K562 (cell line): ENCODE data around the gene AGXT. TPM values are rescaled to one million over a fixed set of nuclear protein-coding genes. Genes with fewer than 3 reads are reported as not detected.

Experiments used
- CREBBP ChIP-seq: IDR thresholded peaks from one replicate; pipeline ENCODE4 v1.6.1; 2012; ENCODE audit warnings: low read depth, mild to moderate bottlenecking, control low read depth, inconsistent platforms, low read length
- ETV5 ChIP-seq: sonication (generic); formaldehyde crosslinking; IDR thresholded peaks from 2 replicates; pipeline ENCODE4 v1.4.0; 2020; ENCODE audit warnings: low read depth, mild to moderate bottlenecking, missing genetic modification reagents
- FOXA1 ChIP-seq: fragments of 450-650 bp; IDR thresholded peaks from 2 replicates; pipeline ENCODE4 v1.6.1; 2016; ENCODE audit warnings: mild to moderate bottlenecking, borderline replicate concordance
- MED1 ChIP-seq: sonication (generic); formaldehyde crosslinking; IDR thresholded peaks from 2 replicates; pipeline ENCODE4 v1.8.1; 2023; ENCODE audit warnings: missing genetic modification reagents, borderline replicate concordance
- NR3C1 ChIP-seq: sonication (generic); formaldehyde crosslinking; IDR thresholded peaks from 2 replicates; pipeline ENCODE4 v1.8.1; 2022; ENCODE audit warnings: missing genetic modification reagents
- STAG1 ChIP-seq: sonication (generic); formaldehyde crosslinking; IDR thresholded peaks from 2 replicates; pipeline ENCODE4 v1.5.0; 2020; ENCODE audit warnings: missing genetic modification reagents, borderline replicate concordance
- TBL1XR1 ChIP-seq, 2 experiments: IDR thresholded peaks; 2 replicates each; pipeline ENCODE4 v1.6.1; 2012; ENCODE audit warnings: improper control_type of control experiment in 2 of 2, low read length in 2 of 2, mild to moderate bottlenecking in 1 of 2
- TCF15 ChIP-seq: fragments of 250-450 bp; sonication (Bioruptor Pico); IDR thresholded peaks from 2 replicates; pipeline ENCODE4 v1.8.0; 2022; ENCODE audit warnings: moderate library complexity, mild to moderate bottlenecking, inconsistent platforms
- ZBTB40 ChIP-seq, 2 experiments: fragments of 450-650 bp in 1 of 2; sonication (generic) in 1 of 2; formaldehyde crosslinking in 1 of 2; IDR thresholded peaks; 2 replicates each; pipeline versions ENCODE4 v1.7.1 to v1.9.0; 2016 to 2022; ENCODE audit warnings: inconsistent platforms in 1 of 2, mild to moderate bottlenecking in 1 of 2, missing genetic modification reagents in 1 of 2
- ZFX ChIP-seq: sonication (generic); formaldehyde crosslinking; IDR thresholded peaks from 2 replicates; pipeline ENCODE4 v1.8.0; 2022; ENCODE audit warnings: mild to moderate bottlenecking, missing genetic modification reagents, moderate library complexity
- ZHX1 ChIP-seq: fragments of 150-350 bp; conservative IDR thresholded peaks from 2 replicates; pipeline ENCODE4 v1.6.1; 2014; ENCODE audit warnings: low read length
- ZNF431 ChIP-seq: sonication (generic); formaldehyde crosslinking; IDR thresholded peaks from 2 replicates; pipeline ENCODE4 v1.8.0; 2022; ENCODE audit warnings: mild to moderate bottlenecking, missing genetic modification reagents
- ZNF696 ChIP-seq: fragments of 250-450 bp; sonication (Bioruptor Pico); conservative IDR thresholded peaks from 2 replicates; pipeline ENCODE4 v1.4.0; 2020; ENCODE audit warnings: mild to moderate bottlenecking, moderate library complexity
- polyA plus RNA-seq, 8 experiments: library from polyadenylated mRNA; depleted of rRNA in 4 of 8; stranded (reverse) in 5 of 8; unstranded in 3 of 8; fragments of >200 nt; fragmentation: Nextera tagmentation in 2 of 8; fragmentation: Illumina TruSeq in 1 of 8; extraction: Ambion mirVana in 2 of 8; extraction: Trizol in 1 of 8; gene quantifications; 2 replicates each; pipeline versions ENCODE4 v1.2.1 to v1.2.3, GENCODE V29; 2011 to 2014; ENCODE audit warnings: inconsistent platforms in 1 of 8, missing spikeins in 1 of 8
- total RNA-seq, 7 experiments: library from RNA; depleted of rRNA in 6 of 7; stranded (reverse); fragments of >200 nt in 6 of 7; fragmentation: Illumina TruSeq in 2 of 7; extraction: Trizol in 2 of 7; gene quantifications; 2 replicates each; pipeline versions ENCODE4 v1.2.1 to v1.2.3, GENCODE V29; 2011 to 2021; ENCODE audit warnings: low replicate concordance in 1 of 7

Gene AGXT
- total and polyA plus RNA-seq, 9 of the 15 experiments (the other 6 are each of a cell fraction or from before 2014, with no cell fraction given): 0.18 TPM; not detected in 8

- no peak for TF ChIP-seq ZBTB40 (IDR thresholded peaks at IDR 0.05)
- no peak for TF ChIP-seq ZBTB40 (CRISPR knock-in tag; IDR thresholded peaks at IDR 0.05)
- TF ChIP-seq ZHX1: no peak
- no peak for TF ChIP-seq MED1 (CRISPR knock-in tag)
- TF ChIP-seq STAG1 (CRISPR knock-in tag): no peak
- TF ChIP-seq ZNF696 (CRISPR knock-in tag): no peak
- no peak for TF ChIP-seq CREBBP
- no peak for TF ChIP-seq FOXA1
- TF ChIP-seq NR3C1 (CRISPR knock-in tag): no peak
- TF ChIP-seq TBL1XR1 (IDR thresholded peaks at IDR 0.05; ENCODE audit: low read length in 2 of 2): no peak
- TF ChIP-seq ETV5 (CRISPR knock-in tag): no peak
- TF ChIP-seq ZNF431 (CRISPR knock-in tag): no peak
- TF ChIP-seq TCF15 (CRISPR knock-in tag): no peak
- no peak for TF ChIP-seq ZFX
These were observed 53.3 kb downstream of the AGXT start (continued) for GRCh38 chr2:240921995-240922244.
